ENCODE measurements around the gene USB1. TPM values are rescaled to one million over a fixed set of nuclear protein-coding genes. Genes with fewer than 3 reads are reported as not detected.

Gene USB1
- total and polyA plus RNA-seq, 2 experiments from 2014 or later = 18.2 to 47.7 TPM

DNA sequence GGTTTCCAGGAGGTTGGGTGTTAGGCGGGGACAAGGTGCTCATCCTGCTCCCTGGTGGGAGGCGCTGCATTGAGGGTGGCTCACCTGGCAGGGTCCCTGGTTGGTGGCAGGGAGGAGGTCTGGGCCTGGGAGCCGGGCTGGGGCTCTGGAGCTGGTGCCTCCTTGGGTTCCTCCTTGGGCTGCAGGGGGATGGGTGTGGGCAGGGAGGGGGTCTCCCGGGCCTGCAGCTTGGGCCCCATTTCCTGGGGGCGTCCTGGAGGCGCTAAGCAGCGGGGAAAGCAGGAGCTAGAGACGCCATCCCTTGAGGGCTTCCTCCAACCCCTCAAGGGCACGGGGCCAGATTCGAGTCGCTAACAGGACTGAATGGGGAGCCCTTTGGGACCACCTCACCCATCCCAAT lies 41.4 kb upstream of the USB1 start:
- Histone ChIP-seq H3K9me2 (replicated peaks; ENCODE audit: insufficient read depth) (no peaks in the 10 kb centered on the region), H2AFZ (no peak overlapping the region), H3K4me2 (no peak overlapping the region), H4K20me1 (ENCODE audit: insufficient read depth, poor library complexity, severe bottlenecking) (no peaks in the 10 kb centered on the region), H3K4me3 (no peak overlapping the region), H3K4me1 (ENCODE audit: insufficient read depth) (no peaks in the 10 kb centered on the region), H3K9me3 (ENCODE audit: low read depth) (no peaks in the 10 kb centered on the region), H3K36me3 (replicated peaks; ENCODE audit: insufficient read depth, low read depth) (no peaks in the 10 kb centered on the region), H3K27me3 (no peaks in the 10 kb centered on the region), H3K79me2 (no peaks in the 10 kb centered on the region), H3K27ac (no peak overlapping the region)
- 90% methylated on average over 11 of the region's 11 CpGs for WGBS (ENCODE audit: low lambda C conversion rate, missing lambda C conversion rate)
- DNase-seq (ENCODE audit: low spot score) = no peak
- TF ChIP-seq EZH2 (IDR thresholded peaks at IDR 0.05; ENCODE audit: borderline replicate concordance) = no peak
- TF ChIP-seq, protein P1, sequence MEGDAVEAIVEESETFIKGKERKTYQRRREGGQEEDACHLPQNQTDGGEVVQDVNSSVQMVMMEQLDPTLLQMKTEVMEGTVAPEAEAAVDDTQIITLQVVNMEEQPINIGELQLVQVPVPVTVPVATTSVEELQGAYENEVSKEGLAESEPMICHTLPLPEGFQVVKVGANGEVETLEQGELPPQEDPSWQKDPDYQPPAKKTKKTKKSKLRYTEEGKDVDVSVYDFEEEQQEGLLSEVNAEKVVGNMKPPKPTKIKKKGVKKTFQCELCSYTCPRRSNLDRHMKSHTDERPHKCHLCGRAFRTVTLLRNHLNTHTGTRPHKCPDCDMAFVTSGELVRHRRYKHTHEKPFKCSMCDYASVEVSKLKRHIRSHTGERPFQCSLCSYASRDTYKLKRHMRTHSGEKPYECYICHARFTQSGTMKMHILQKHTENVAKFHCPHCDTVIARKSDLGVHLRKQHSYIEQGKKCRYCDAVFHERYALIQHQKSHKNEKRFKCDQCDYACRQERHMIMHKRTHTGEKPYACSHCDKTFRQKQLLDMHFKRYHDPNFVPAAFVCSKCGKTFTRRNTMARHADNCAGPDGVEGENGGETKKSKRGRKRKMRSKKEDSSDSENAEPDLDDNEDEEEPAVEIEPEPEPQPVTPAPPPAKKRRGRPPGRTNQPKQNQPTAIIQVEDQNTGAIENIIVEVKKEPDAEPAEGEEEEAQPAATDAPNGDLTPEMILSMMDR (IDR thresholded peaks at IDR 0.05; ENCODE audit: poor library complexity) = no peak
- TF ChIP-seq EZH2phosphoT487 (IDR thresholded peaks at IDR 0.05; ENCODE audit: low read depth, severe bottlenecking, unreplicated experiment) = no peak

DNA sequence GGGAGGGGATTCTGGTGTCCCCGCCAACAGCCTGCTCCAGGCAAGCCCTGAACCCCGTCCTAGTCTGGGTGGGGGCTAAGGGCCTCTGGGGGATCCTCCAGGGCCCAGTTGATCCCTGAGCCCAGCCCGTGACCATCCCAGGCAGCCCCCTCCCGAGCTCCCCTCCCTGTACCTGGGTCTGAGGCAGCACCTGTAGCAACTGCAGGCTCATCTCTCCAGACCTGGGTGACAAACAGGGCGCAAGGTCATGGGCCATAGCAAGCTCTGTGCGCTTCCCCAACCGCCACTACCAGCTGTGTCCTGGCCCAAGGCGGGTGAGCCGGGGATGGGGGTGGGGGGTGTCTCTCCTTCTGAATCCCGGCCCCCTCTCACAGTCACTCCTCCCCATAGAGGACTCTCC lies 40.9 kb upstream of the USB1 start:
- Histone ChIP-seq H3K79me2 (no peaks in the 10 kb centered on the region), H3K4me2 (no peak overlapping the region), H3K4me3 (no peak overlapping the region), H3K9me2 (replicated peaks; ENCODE audit: insufficient read depth) (no peaks in the 10 kb centered on the region), H3K36me3 (replicated peaks; ENCODE audit: insufficient read depth, low read depth) (no peaks in the 10 kb centered on the region), H3K27me3 (no peaks in the 10 kb centered on the region), H3K9me3 (ENCODE audit: low read depth) (no peaks in the 10 kb centered on the region), H4K20me1 (ENCODE audit: insufficient read depth, poor library complexity, severe bottlenecking) (no peaks in the 10 kb centered on the region), H3K27ac (no peak overlapping the region), H2AFZ (no peak overlapping the region), H3K4me1 (ENCODE audit: insufficient read depth) (no peaks in the 10 kb centered on the region)
- 92% methylated on average over 8 of the region's 10 CpGs for WGBS (ENCODE audit: low lambda C conversion rate, missing lambda C conversion rate)
- DNase-seq (ENCODE audit: low spot score) = no peak
- TF ChIP-seq EZH2phosphoT487 (IDR thresholded peaks at IDR 0.05; ENCODE audit: low read depth, severe bottlenecking, unreplicated experiment) = no peak
- no peak for TF ChIP-seq EZH2 (IDR thresholded peaks at IDR 0.05; ENCODE audit: borderline replicate concordance)
- TF ChIP-seq, protein P1 (IDR thresholded peaks at IDR 0.05; ENCODE audit: poor library complexity) = no peak

DNA sequence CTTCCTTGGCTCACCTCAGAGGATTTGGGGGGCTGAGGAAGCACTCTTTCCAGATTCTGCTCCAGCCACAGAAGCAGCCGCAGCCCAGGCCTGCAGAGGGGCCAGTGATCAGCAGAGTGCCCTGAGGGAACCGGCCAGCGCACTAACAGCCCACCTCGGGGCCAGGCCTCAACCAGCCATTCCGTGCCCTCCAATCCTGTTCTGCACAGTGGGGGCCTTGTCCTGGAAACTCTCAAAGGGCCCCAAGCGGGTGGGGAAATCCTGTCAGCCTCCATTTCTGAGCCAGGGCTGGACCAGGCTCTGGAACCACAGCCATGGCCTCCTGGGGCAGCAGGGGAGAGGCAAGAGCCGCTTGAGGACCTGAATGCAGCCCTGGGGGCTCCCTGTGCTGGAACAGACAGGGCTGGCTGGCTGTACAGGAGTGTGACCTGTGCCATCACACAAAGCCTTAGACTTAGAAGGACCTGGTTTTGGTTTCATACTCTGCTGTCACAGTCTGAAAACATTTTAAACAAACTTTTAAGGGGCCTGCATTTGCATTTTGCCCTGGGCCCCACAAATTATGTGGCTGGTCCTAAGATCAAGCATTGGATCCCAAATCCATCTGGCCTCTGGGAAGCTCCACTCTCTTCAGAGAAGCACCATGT lies 40.3 kb upstream of the USB1 start:
- H3K27ac ChIP-seq = no peak overlapping the region
- TF ChIP-seq EZH2phosphoT487 (IDR thresholded peaks at IDR 0.05; ENCODE audit: low read depth, severe bottlenecking, unreplicated experiment) (no peak), EZH2 (IDR thresholded peaks at IDR 0.05; ENCODE audit: borderline replicate concordance) (no peak)
- TF ChIP-seq, protein P1 (IDR thresholded peaks at IDR 0.05; ENCODE audit: poor library complexity) = no peak
- H3K9me2 ChIP-seq (replicated peaks; ENCODE audit: insufficient read depth) = no peaks in the 10 kb centered on the region
- H4K20me1 ChIP-seq (ENCODE audit: insufficient read depth, poor library complexity, severe bottlenecking) = no peaks in the 10 kb centered on the region
- no peak overlapping the region for H3K4me2 ChIP-seq
- H3K4me3 ChIP-seq = no peak overlapping the region
- no peaks in the 10 kb centered on the region for H3K36me3 ChIP-seq (replicated peaks; ENCODE audit: insufficient read depth, low read depth)
- WGBS (ENCODE audit: low lambda C conversion rate, missing lambda C conversion rate) = 85% methylated on average over 7 of the region's 7 CpGs
- H3K79me2 ChIP-seq = no peaks in the 10 kb centered on the region
- H3K4me1 ChIP-seq (ENCODE audit: insufficient read depth) = no peaks in the 10 kb centered on the region
- no peak for DNase-seq (ENCODE audit: low spot score)
- no peak overlapping the region for H2AFZ ChIP-seq
- no peaks in the 10 kb centered on the region for H3K27me3 ChIP-seq
- no peaks in the 10 kb centered on the region for H3K9me3 ChIP-seq (ENCODE audit: low read depth)
